H1 (cell line): Measurements from ENCODE around the gene WNT11. TPM values are rescaled to one million over a fixed set of nuclear protein-coding genes. Genes with fewer than 3 reads are reported as not detected.

Experiments used
- CTCF ChIA-PET: fragments of 300-600 bp; sonication (Branson Sonifier 250); formaldehyde crosslinking; loops from one replicate; lab custom pipeline; 2021; ENCODE audit not compliant: partially characterized antibody; lab: Charles Lee
- POLR2A ChIA-PET: fragments of 300-600 bp; sonication (Branson Sonifier 250); formaldehyde crosslinking; loops from one replicate; lab custom pipeline; 2021; ENCODE audit warnings: inconsistent platforms; ENCODE audit not compliant: partially characterized antibody; lab: Charles Lee
- DNase-seq, 2 experiments: peaks; one replicate each; pipeline versions ENCODE4 v3.0.0 to v3.0.0-alpha.2; 2010 to 2022; ENCODE audit warnings: low spot score in 2 of 2, low read depth in 1 of 2, mixed read lengths in 1 of 2
- FAIRE-seq: peaks from 2 replicates; lab custom pipeline; 2011; peaks lifted over from hg19 to GRCh38; lab: Jason Lieb, UNC
- H2AFZ ChIP-seq: 2 replicates; pipeline ENCODE4 v1.8.1; 2012; ENCODE audit warnings: low read length, inconsistent platforms
- H2AK5ac ChIP-seq: 2 replicates; pipeline ENCODE4 v1.6.1; 2013; ENCODE audit warnings: low read depth, low read length
- H2BK120ac ChIP-seq: replicated peaks from 2 replicates; pipeline ENCODE3; 2013; ENCODE audit warnings: low read depth, low read length, inconsistent platforms
- H2BK12ac ChIP-seq: 2 replicates; pipeline ENCODE4 v1.6.1; 2013; ENCODE audit warnings: low read depth, low read length
- H2BK15ac ChIP-seq: 2 replicates; pipeline ENCODE4 v1.6.1; 2013; ENCODE audit warnings: low read length
- H2BK20ac ChIP-seq: 2 replicates; pipeline ENCODE4 v1.6.1; 2013; ENCODE audit warnings: low read length
- H2BK5ac ChIP-seq: 2 replicates; pipeline ENCODE4 v1.6.1; 2013; ENCODE audit warnings: low read depth, low read length
- H3K14ac ChIP-seq: 2 replicates; pipeline ENCODE4 v1.6.1; 2013; ENCODE audit warnings: inconsistent platforms; ENCODE audit not compliant: insufficient read length
- H3K18ac ChIP-seq: 2 replicates; pipeline ENCODE4 v1.6.1; 2013; ENCODE audit warnings: low read length; ENCODE audit errors: extremely low read depth
- H3K23ac ChIP-seq: 2 replicates; pipeline ENCODE4 v1.6.1; 2013; ENCODE audit warnings: inconsistent platforms; ENCODE audit not compliant: insufficient read length
- H3K23me2 ChIP-seq: 2 replicates; pipeline ENCODE4 v1.6.1; 2013; ENCODE audit warnings: low read depth, low read length
- H3K27ac ChIP-seq: 2 replicates; pipeline ENCODE4 v1.6.1; 2011; ENCODE audit warnings: low read depth, low read length, inconsistent platforms
- H3K27me3 ChIP-seq, 4 experiments: replicated peaks in 1 of 4; 1 replicate in 1 of 4; 2 replicates in 3 of 4; pipeline versions ENCODE4 v1.6.1 to v1.8.1; 2011 to 2013; ENCODE audit warnings: low read length in 3 of 4, mild to moderate bottlenecking in 3 of 4, inconsistent platforms in 2 of 4, mixed read lengths in 2 of 4, moderate library complexity in 1 of 4; ENCODE audit not compliant: control insufficient read depth in 3 of 4, insufficient read depth in 3 of 4; ENCODE audit errors: extremely low read depth in 1 of 4
- H3K36me3 ChIP-seq, 4 experiments: 2 replicates each; pipeline versions ENCODE4 v1.6.1 to v1.8.1; 2011 to 2013; ENCODE audit warnings: mild to moderate bottlenecking in 4 of 4, low read length in 3 of 4, moderate library complexity in 2 of 4, control low read depth in 1 of 4, inconsistent platforms in 1 of 4; ENCODE audit not compliant: insufficient read depth in 4 of 4, control insufficient read depth in 2 of 4
- H3K4ac ChIP-seq: replicated peaks from 2 replicates; pipeline ENCODE3; 2013; ENCODE audit warnings: low read length, low read depth, mixed read lengths, inconsistent platforms; ENCODE audit not compliant: insufficient read length
- H3K4me1 ChIP-seq, 4 experiments: replicated peaks in 1 of 4; 1 replicate in 1 of 4; 2 replicates in 3 of 4; pipeline versions ENCODE4 v1.6.1 to v1.8.1; 2011 to 2013; ENCODE audit warnings: low read length in 3 of 4, inconsistent platforms in 2 of 4, mixed read lengths in 1 of 4; ENCODE audit not compliant: insufficient read depth in 4 of 4, control insufficient read depth in 3 of 4
- H3K4me2 ChIP-seq, 2 experiments: 2 replicates each; pipeline versions ENCODE4 v1.6.1 to v1.8.1; 2011 to 2013; ENCODE audit warnings: low read depth in 2 of 2, low read length in 2 of 2, control low read depth in 1 of 2, inconsistent platforms in 1 of 2, mild to moderate bottlenecking in 1 of 2; ENCODE audit not compliant: insufficient read depth in 1 of 2
- H3K4me3 ChIP-seq, 4 experiments: fragments of 200-600, 300-600 bp in 1 of 4; sonication (generic), shearing (Covaris generic), sonication (Bioruptor Twin) in 1 of 4; 2 replicates each; pipeline versions ENCODE4 v1.5.1 to v1.8.1; 2011 to 2016; ENCODE audit warnings: low read length in 4 of 4, low read depth in 3 of 4, control low read depth in 2 of 4, inconsistent platforms in 2 of 4, mild to moderate bottlenecking in 2 of 4, mixed read lengths in 1 of 4, moderate library complexity in 1 of 4; ENCODE audit not compliant: insufficient read depth in 2 of 4; ENCODE audit errors: extremely low read depth in 1 of 4
- H3K56ac ChIP-seq: replicated peaks from 2 replicates; pipeline ENCODE3; 2013; ENCODE audit warnings: low read depth, mild to moderate bottlenecking, mixed read lengths, low read length, inconsistent platforms; ENCODE audit not compliant: insufficient read length
- H3K79me1 ChIP-seq: 2 replicates; pipeline ENCODE4 v1.6.1; 2013; ENCODE audit warnings: low read depth, low read length, control low read depth
- H3K79me2 ChIP-seq, 2 experiments: 2 replicates each; pipeline versions ENCODE4 v1.6.1 to v1.8.1; 2012 to 2013; ENCODE audit warnings: low read length in 2 of 2, mild to moderate bottlenecking in 2 of 2, inconsistent platforms in 1 of 2; ENCODE audit not compliant: insufficient read depth in 2 of 2, control insufficient read depth in 1 of 2
- H3K9ac ChIP-seq, 4 experiments: replicated peaks in 1 of 4; 1 replicate in 1 of 4; 2 replicates in 3 of 4; pipeline versions ENCODE4 v1.6.1 to v1.8.1; 2011 to 2013; ENCODE audit warnings: low read depth in 3 of 4, low read length in 3 of 4, control low read depth in 2 of 4, mild to moderate bottlenecking in 2 of 4, moderate library complexity in 2 of 4, inconsistent platforms in 1 of 4; ENCODE audit errors: extremely low read depth in 1 of 4
- H3K9me3 ChIP-seq, 2 experiments: 2 replicates each; pipeline versions ENCODE4 v1.6.1 to v1.8.1; 2012 to 2013; ENCODE audit warnings: mild to moderate bottlenecking in 2 of 2, moderate library complexity in 2 of 2, control low read depth in 1 of 2, inconsistent platforms in 1 of 2, low read depth in 1 of 2, low read length in 1 of 2, mixed read lengths in 1 of 2; ENCODE audit not compliant: insufficient read depth in 2 of 2
- H4K20me1 ChIP-seq, 2 experiments: replicated peaks in 1 of 2; 2 replicates each; pipeline versions ENCODE3 to v1.8.1; 2011 to 2013; ENCODE audit warnings: inconsistent platforms in 2 of 2, low read length in 2 of 2, mild to moderate bottlenecking in 1 of 2; ENCODE audit not compliant: insufficient read depth in 2 of 2, control insufficient read depth in 1 of 2
- H4K5ac ChIP-seq: 2 replicates; pipeline ENCODE4 v1.6.1; 2013; ENCODE audit warnings: low read length, low read depth, mixed read lengths, inconsistent platforms; ENCODE audit not compliant: insufficient read length
- H4K8ac ChIP-seq: 2 replicates; pipeline ENCODE4 v1.8.0; 2013; ENCODE audit warnings: mild to moderate bottlenecking, moderate library complexity, low read length, inconsistent platforms; ENCODE audit not compliant: insufficient read depth; ENCODE audit errors: extremely low read depth
- H4K91ac ChIP-seq: replicated peaks from 2 replicates; pipeline ENCODE3; 2013; ENCODE audit warnings: low read length, mixed read lengths, inconsistent platforms; ENCODE audit not compliant: insufficient read length
- BCL11A ChIP-seq, 2 experiments: IDR thresholded peaks; one replicate each; pipeline ENCODE4 v1.6.1; 2011; ENCODE audit warnings: low read depth in 2 of 2, low read length in 2 of 2, mild to moderate bottlenecking in 2 of 2
- CBX8 ChIP-seq: fragments of 300-800, 300-1000 bp; sonication (generic); IDR thresholded peaks from 2 replicates; pipeline ENCODE4 v1.7.1; 2016; ENCODE audit warnings: low read depth, low read length, borderline replicate concordance
- CHD2 ChIP-seq: IDR thresholded peaks from 2 replicates; pipeline ENCODE4 v1.6.1; 2012; ENCODE audit warnings: low read length, improper control_type of control experiment
- JUN ChIP-seq: IDR thresholded peaks from 2 replicates; pipeline ENCODE4 v1.6.1; 2011; ENCODE audit warnings: low read depth, mild to moderate bottlenecking, improper control_type of control experiment, low read length
- KDM5A ChIP-seq: fragments of 200-600 bp; IDR thresholded peaks from 2 replicates; pipeline ENCODE4 v1.7.1; 2012; ENCODE audit warnings: mild to moderate bottlenecking, low read length, inconsistent platforms, mixed read lengths
- NRF1 ChIP-seq: IDR thresholded peaks from 2 replicates; pipeline ENCODE4 v1.6.1; 2011; ENCODE audit warnings: mild to moderate bottlenecking, low read depth, low read length, improper control_type of control experiment
- RAD21 ChIP-seq, 2 experiments: IDR thresholded peaks in 1 of 2; conservative IDR thresholded peaks in 1 of 2; 2 replicates each; pipeline ENCODE4 v1.6.1; 2011; ENCODE audit warnings: low read depth in 2 of 2, low read length in 2 of 2, improper control_type of control experiment in 1 of 2, inconsistent platforms in 1 of 2, mild to moderate bottlenecking in 1 of 2, moderate library complexity in 1 of 2
- RNF2 ChIP-seq: fragments of 200-900, 300-1000 bp; sonication (generic); IDR thresholded peaks from 2 replicates; pipeline ENCODE4 v1.7.1; 2016; ENCODE audit warnings: borderline replicate concordance, low read depth, mild to moderate bottlenecking, antibody characterized with exemption, low read length; ENCODE audit not compliant: poor library complexity, severe bottlenecking; ENCODE audit errors: missing control alignments
- SIN3A ChIP-seq, 2 experiments: IDR thresholded peaks in 1 of 2; conservative IDR thresholded peaks in 1 of 2; 2 replicates each; pipeline ENCODE4 v1.6.1; 2011 to 2012; ENCODE audit warnings: low read length in 2 of 2, improper control_type of control experiment in 1 of 2, low read depth in 1 of 2, mild to moderate bottlenecking in 1 of 2
- SIRT6 ChIP-seq: IDR thresholded peaks from one replicate; pipeline ENCODE4 v1.7.1; 2012; ENCODE audit warnings: low read length, inconsistent platforms
- SP1 ChIP-seq: IDR thresholded peaks from 2 replicates; pipeline ENCODE4 v1.6.1; 2011; ENCODE audit warnings: low read depth, low read length
- SP2 ChIP-seq: IDR thresholded peaks from 2 replicates; pipeline ENCODE4 v1.6.1; 2012; ENCODE audit warnings: mild to moderate bottlenecking, low read length, inconsistent platforms
- WGBS, 2 experiments: shearing (Covaris generic) in 1 of 2; methylation state at CpG; one replicate each; pipeline versions ENCODE4 v1.1.6 to v1.1.7; 2013 to 2015; ENCODE audit warnings: low lambda C conversion rate in 2 of 2, mixed read lengths in 2 of 2, inconsistent platforms in 1 of 2, low coverage in 1 of 2, missing lambda C conversion rate in 1 of 2; ENCODE audit not compliant: insufficient replicate concordance in 2 of 2, insufficient coverage in 1 of 2, insufficient read length in 1 of 2; ENCODE audit errors: extremely low coverage in 1 of 2, missing lambda C conversion rate in 1 of 2; 5-methylcytosine and 5-hydroxymethylcytosine counted together
- polyA plus RNA-seq, 7 experiments: library from polyadenylated mRNA; depleted of rRNA in 3 of 7; stranded (reverse) in 5 of 7; unstranded in 2 of 7; fragments of >200 nt in 5 of 7; fragments of 200-250 nt in 2 of 7; gene quantifications; 1 replicate in 5 of 7; 2 replicates in 1 of 7; 4 replicates in 1 of 7; pipeline versions ENCODE4 v1.2.1 to v1.2.3, GENCODE V29; 2011 to 2013; ENCODE audit warnings: missing spikeins in 2 of 7, mixed read lengths in 2 of 7
- total RNA-seq: library from RNA; stranded (reverse); fragmentation: NEBNext Ultra II Directional; extraction: Animal tissue kit (Norgen Biotek cat#: 25700); gene quantifications from 2 replicates; pipeline ENCODE4 v1.2.1, GENCODE V29; 2021

WNT11 gene
- total and polyA plus RNA-seq, 2 of the 8 experiments (the other 6 are each of a cell fraction or from before 2014, with no cell fraction given) = 0.11 to 0.45 TPM

DNA sequence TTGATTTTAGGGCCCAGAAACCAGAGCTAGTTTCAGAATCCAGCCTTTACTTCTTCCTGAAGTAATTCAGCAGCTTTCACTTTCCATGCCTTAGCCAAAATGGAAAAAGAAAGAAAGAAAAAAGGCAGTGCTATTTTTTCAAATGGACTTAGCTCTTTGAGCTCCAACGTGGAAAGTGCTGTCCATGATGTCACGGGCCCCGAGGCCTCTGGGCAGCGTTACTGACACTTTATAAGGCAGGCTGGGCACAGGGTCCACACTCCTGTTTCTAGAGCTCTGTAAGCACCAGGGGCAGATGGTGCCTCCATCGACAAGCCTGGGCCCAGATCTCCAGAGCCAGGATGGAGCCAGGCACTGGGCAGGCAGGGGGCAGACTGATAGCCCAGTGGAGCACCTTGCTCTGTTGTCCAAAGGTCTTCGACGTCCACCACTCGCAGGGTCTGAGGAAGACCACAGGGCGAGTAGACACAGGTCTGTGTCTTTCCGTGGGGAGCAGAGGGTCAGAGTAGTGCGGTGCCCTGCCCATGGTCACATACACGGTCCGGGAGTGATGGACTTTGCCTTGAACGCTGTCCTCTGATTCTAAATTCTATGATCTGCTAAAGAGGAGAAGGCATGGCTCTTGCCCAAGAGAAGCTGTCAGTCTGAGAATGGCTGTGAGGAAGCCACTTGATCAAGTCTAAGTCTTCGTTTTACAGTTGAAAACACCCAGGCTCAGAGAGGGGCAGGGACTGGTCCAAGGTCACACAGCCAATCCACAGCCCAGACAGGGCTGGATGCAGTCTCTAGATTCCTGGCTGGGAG is 22.0 kb upstream of the WNT11 start:
- H2BK20ac ChIP-seq = no peak overlapping the region
- no peaks in the 10 kb centered on the region for H3K79me2 ChIP-seq
- H3K56ac ChIP-seq = no peak overlapping the region
- H3K18ac ChIP-seq = no peak overlapping the region
- no peak overlapping the region for H4K5ac ChIP-seq
- POLR2A ChIA-PET = interaction anchor here (0.6 kb wide), 2 partner anchors 11 to 77 kb away, joined by 3 read pairs; no protein-coding TSS in a partner anchor
- no peak overlapping the region for H2BK120ac ChIP-seq
- H3K36me3 ChIP-seq = no peaks in the 10 kb centered on the region
- H3K9me3 ChIP-seq = no peaks in the 10 kb centered on the region
- no peaks in the 10 kb centered on the region for H3K4me1 ChIP-seq
- H2BK15ac ChIP-seq = no peak overlapping the region
- no peaks in the 10 kb centered on the region for H3K79me1 ChIP-seq
- H4K91ac ChIP-seq = no peak overlapping the region
- H2AK5ac ChIP-seq = no peak overlapping the region
- DNase-seq (no peak), FAIRE-seq (no peak)
- H3K9ac ChIP-seq = no peak overlapping the region
- no peak overlapping the region for H3K23ac ChIP-seq
- H3K27ac ChIP-seq = no peak overlapping the region
- H3K4ac ChIP-seq = no peak overlapping the region
- peak overlapping the region; percentile 29; the same call in 1 of the 2 replicates for H4K8ac ChIP-seq
- no peak overlapping the region for H2BK12ac ChIP-seq
- H3K4me3 ChIP-seq = no peak overlapping the region
- no peak overlapping the region for H3K4me2 ChIP-seq
- H4K20me1 ChIP-seq = no peaks in the 10 kb centered on the region
- CTCF ChIA-PET = interaction anchor here (2.1 to 2.6 kb wide), 2 partner anchors 18 to 20 kb away, joined by 8 to 14 read pairs; no protein-coding TSS in a partner anchor
- no peak overlapping the region for H2BK5ac ChIP-seq
- H3K23me2 ChIP-seq = no peaks in the 10 kb centered on the region
- H3K27me3 ChIP-seq = no peaks in the 10 kb centered on the region
- no peak overlapping the region for H2AFZ ChIP-seq
- 80% methylated on average over 15 of the region's 15 CpGs; no CpG with 5 or more reads in 1 of the 2 experiments for WGBS, 2 experiments
- H3K14ac ChIP-seq = no peak overlapping the region
- no peak for TF ChIP-seq JUN
- TF ChIP-seq RAD21 (IDR thresholded peaks at IDR 0.05 in 1 of 2, conservative IDR thresholded peaks at IDR 0.05 in 1 of 2; ENCODE audit: low read depth in 2 of 2, low read length in 2 of 2) = no peak
- TF ChIP-seq NRF1 = no peak
- TF ChIP-seq SP2 = no peak
- TF ChIP-seq RNF2 = no peak
- TF ChIP-seq SP1 = no peak
- TF ChIP-seq SIN3A (conservative IDR thresholded peaks at IDR 0.05 in 1 of 2, IDR thresholded peaks at IDR 0.05 in 1 of 2; ENCODE audit: low read depth in 1 of 2, low read length in 2 of 2) = no peak
- TF ChIP-seq BCL11A (IDR thresholded peaks at IDR 0.05; ENCODE audit: low read depth in 2 of 2, low read length in 2 of 2) = no peak
- TF ChIP-seq CHD2 = no peak
- no peak for TF ChIP-seq KDM5A
- no peak for TF ChIP-seq SIRT6
- TF ChIP-seq CBX8 = no peak
